HCT116 (cell line): ENCODE measurements around the gene KCTD15.

Experiments used
- CBX3 ChIP-seq: IDR thresholded peaks from 2 replicates; pipeline ENCODE4 v1.6.1; 2012; ENCODE audit warnings: low read depth
- CTCF ChIP-seq, 3 experiments: fragments of 200-600 bp in 1 of 3; sonication (generic) in 1 of 3; IDR thresholded peaks in 2 of 3; conservative IDR thresholded peaks in 1 of 3; 2 replicates each; pipeline ENCODE4 v1.5.1; 2012 to 2017; ENCODE audit warnings: low read depth in 2 of 3, low read length in 2 of 3, antibody characterized with exemption in 1 of 3, borderline replicate concordance in 1 of 3, control low read depth in 1 of 3, mild to moderate bottlenecking in 1 of 3, mixed read lengths in 1 of 3, mixed run types in 1 of 3, moderate library complexity in 1 of 3; ENCODE audit not compliant: insufficient read depth in 1 of 3
- EZH2 ChIP-seq: fragments of 200-600 bp; sonication (generic); IDR thresholded peaks from 2 replicates; pipeline ENCODE4 v1.6.1; 2017; ENCODE audit warnings: antibody characterized with exemption, mixed run types
- POLR2A ChIP-seq: IDR thresholded peaks from 2 replicates; pipeline ENCODE4 v1.7.0; 2011; ENCODE audit warnings: borderline replicate concordance; ENCODE audit not compliant: insufficient read depth, insufficient read length; ENCODE audit errors: extremely low read depth
- SIN3A ChIP-seq: IDR thresholded peaks from 2 replicates; pipeline ENCODE4 v1.6.1; 2012; ENCODE audit warnings: low read depth
- SRF ChIP-seq: IDR thresholded peaks from 2 replicates; pipeline ENCODE4 v1.6.1; 2012; ENCODE audit warnings: low read depth
- TCF7L2 ChIP-seq: IDR thresholded peaks from 2 replicates; pipeline ENCODE4 v1.7.0; 2011; ENCODE audit warnings: borderline replicate concordance, inconsistent platforms; ENCODE audit not compliant: insufficient read depth, insufficient read length; ENCODE audit errors: extremely low read depth
- YY1 ChIP-seq: IDR thresholded peaks from 2 replicates; pipeline ENCODE4 v1.6.1; 2011; ENCODE audit warnings: low read length, low read depth, moderate library complexity, mild to moderate bottlenecking; ENCODE audit not compliant: insufficient replicate concordance; ENCODE audit errors: extremely low read depth
- ZNF274 ChIP-seq: fragments of 200-500 bp; sonication (Bioruptor generic); IDR thresholded peaks from 2 replicates; pipeline ENCODE4 v1.6.1; 2014; ENCODE audit warnings: mild to moderate bottlenecking, low read depth, low read length, inconsistent platforms

GRCh38 chr19:33849551-33850147 lies 53.0 kb downstream of the KCTD15 start:
- TF ChIP-seq POLR2A, result no peak
- TF ChIP-seq CTCF (IDR thresholded peaks at IDR 0.05 in 2 of 3, conservative IDR thresholded peaks at IDR 0.05 in 1 of 3; ENCODE audit: borderline replicate concordance in 1 of 3, insufficient read depth in 1 of 3, low read depth in 2 of 3, low read length in 2 of 3), result no peak
- no peak for TF ChIP-seq TCF7L2
- TF ChIP-seq CBX3, result no peak
- no peak for TF ChIP-seq EZH2
- TF ChIP-seq SRF, result no peak
- TF ChIP-seq YY1, result no peak
- no peak for TF ChIP-seq SIN3A
- no peak for TF ChIP-seq ZNF274
